NB4 (cell line): ENCODE results near the gene TOGARAM2.

Experiments
- POLR2A ChIP-seq: IDR thresholded peaks from 2 replicates; pipeline ENCODE4 v1.6.1; 2011; ENCODE audit warnings: mild to moderate bottlenecking; ENCODE audit not compliant: insufficient read length; ENCODE audit errors: extremely low read depth
- TF ChIP-seq, protein P1 (sequence below): IDR thresholded peaks from 2 replicates; pipeline ENCODE4 v1.6.1; 2011; ENCODE audit warnings: low read depth, low read length
- TF ChIP-seq, protein P2 (sequence below): IDR thresholded peaks from one replicate; pipeline ENCODE4 v1.5.1; 2012; ENCODE audit warnings: low read depth, low read length

DNA sequence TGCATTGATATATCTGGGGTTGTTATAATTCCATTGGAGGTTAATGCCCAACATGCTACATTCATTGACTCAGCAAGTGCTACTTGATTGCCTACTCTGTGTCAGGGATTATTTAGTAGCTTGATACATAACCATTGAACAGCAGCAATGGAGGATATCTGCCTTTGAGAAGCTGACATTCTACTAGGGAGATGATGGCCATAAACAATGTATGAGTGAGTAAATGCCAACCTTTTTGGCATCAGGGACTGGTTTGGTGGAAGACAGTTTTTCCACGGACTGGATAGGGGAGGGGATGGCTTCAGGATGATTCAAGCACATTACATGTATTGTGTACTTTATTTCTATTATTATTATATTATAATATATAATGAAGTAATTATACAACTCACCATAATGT is 31.9 kb upstream of the TOGARAM2 start:
- TF ChIP-seq, protein P1, sequence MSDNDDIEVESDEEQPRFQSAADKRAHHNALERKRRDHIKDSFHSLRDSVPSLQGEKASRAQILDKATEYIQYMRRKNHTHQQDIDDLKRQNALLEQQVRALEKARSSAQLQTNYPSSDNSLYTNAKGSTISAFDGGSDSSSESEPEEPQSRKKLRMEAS = no peak
- TF ChIP-seq, protein P2, sequence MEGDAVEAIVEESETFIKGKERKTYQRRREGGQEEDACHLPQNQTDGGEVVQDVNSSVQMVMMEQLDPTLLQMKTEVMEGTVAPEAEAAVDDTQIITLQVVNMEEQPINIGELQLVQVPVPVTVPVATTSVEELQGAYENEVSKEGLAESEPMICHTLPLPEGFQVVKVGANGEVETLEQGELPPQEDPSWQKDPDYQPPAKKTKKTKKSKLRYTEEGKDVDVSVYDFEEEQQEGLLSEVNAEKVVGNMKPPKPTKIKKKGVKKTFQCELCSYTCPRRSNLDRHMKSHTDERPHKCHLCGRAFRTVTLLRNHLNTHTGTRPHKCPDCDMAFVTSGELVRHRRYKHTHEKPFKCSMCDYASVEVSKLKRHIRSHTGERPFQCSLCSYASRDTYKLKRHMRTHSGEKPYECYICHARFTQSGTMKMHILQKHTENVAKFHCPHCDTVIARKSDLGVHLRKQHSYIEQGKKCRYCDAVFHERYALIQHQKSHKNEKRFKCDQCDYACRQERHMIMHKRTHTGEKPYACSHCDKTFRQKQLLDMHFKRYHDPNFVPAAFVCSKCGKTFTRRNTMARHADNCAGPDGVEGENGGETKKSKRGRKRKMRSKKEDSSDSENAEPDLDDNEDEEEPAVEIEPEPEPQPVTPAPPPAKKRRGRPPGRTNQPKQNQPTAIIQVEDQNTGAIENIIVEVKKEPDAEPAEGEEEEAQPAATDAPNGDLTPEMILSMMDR = no peak
- TF ChIP-seq POLR2A = no peak
